DND-41 (cell line): ENCODE measurements around the gene TMEM255A.

Experiments used
- ATAC-seq: fragments of 200-7000 bp; cut with Tn5 transposase; 3 replicates; pipeline ENCODE4 v1.9.1; 2021; ENCODE audit warnings: low read depth; ENCODE audit not compliant: insufficient read depth
- DNase-seq: peaks from one replicate; pipeline ENCODE4 v3.0.0-alpha.2; 2020
- H2AFZ ChIP-seq: 2 replicates; pipeline ENCODE4 v1.6.0; 2012; ENCODE audit warnings: low read depth, low read length
- H3K27ac ChIP-seq: 2 replicates; pipeline ENCODE4 v1.5.1; 2012; ENCODE audit warnings: low read length, inconsistent platforms
- H3K27me3 ChIP-seq: fragments of 200-600 bp; sonication (generic); 2 replicates; pipeline ENCODE4 v1.6.0; 2012; ENCODE audit warnings: low read length, mild to moderate bottlenecking, inconsistent platforms; ENCODE audit not compliant: insufficient read depth, poor library complexity
- H3K36me3 ChIP-seq: 2 replicates; pipeline ENCODE4 v1.5.1; 2012; ENCODE audit warnings: low read length, inconsistent platforms; ENCODE audit not compliant: insufficient read depth
- H3K4me1 ChIP-seq: 2 replicates; pipeline ENCODE4 v1.5.1; 2012; ENCODE audit warnings: mild to moderate bottlenecking, low read length; ENCODE audit not compliant: insufficient read depth
- H3K4me2 ChIP-seq: 2 replicates; pipeline ENCODE4 v1.6.0; 2012; ENCODE audit warnings: mild to moderate bottlenecking, moderate library complexity, low read length, inconsistent platforms; ENCODE audit not compliant: insufficient read depth
- H3K4me3 ChIP-seq, 2 experiments: fragments of 200-600 bp in 1 of 2; shearing (Covaris generic) in 1 of 2; 2 replicates each; pipeline ENCODE4 v1.5.1; 2012 to 2016; ENCODE audit warnings: inconsistent platforms in 2 of 2, low read length in 2 of 2, mild to moderate bottlenecking in 2 of 2, low read depth in 1 of 2, moderate library complexity in 1 of 2
- H3K79me2 ChIP-seq: 2 replicates; pipeline ENCODE4 v1.6.0; 2012; ENCODE audit warnings: low read length, inconsistent platforms; ENCODE audit not compliant: insufficient read depth
- H3K9ac ChIP-seq: 2 replicates; pipeline ENCODE4 v1.6.0; 2012; ENCODE audit warnings: low read depth, mild to moderate bottlenecking, inconsistent platforms, low read length, moderate library complexity
- H3K9me3 ChIP-seq: 2 replicates; pipeline ENCODE4 v1.5.1; 2012; ENCODE audit warnings: low read length, moderate library complexity, mild to moderate bottlenecking, inconsistent platforms; ENCODE audit not compliant: insufficient read depth, severe bottlenecking
- H4K20me1 ChIP-seq: 2 replicates; pipeline ENCODE4 v1.6.0; 2012; ENCODE audit warnings: low read length; ENCODE audit not compliant: insufficient read depth
- EZH2 ChIP-seq: IDR thresholded peaks from 3 replicates; pipeline ENCODE4 v1.6.1; 2012; ENCODE audit warnings: borderline replicate concordance, low read depth, mild to moderate bottlenecking, moderate library complexity, low read length, inconsistent platforms; ENCODE audit not compliant: severe bottlenecking
- TF ChIP-seq, protein P1 (sequence below): IDR thresholded peaks from 2 replicates; pipeline ENCODE4 v1.5.1; 2012; ENCODE audit warnings: borderline replicate concordance, low read length, moderate library complexity, mild to moderate bottlenecking; ENCODE audit not compliant: poor library complexity, severe bottlenecking; ENCODE audit errors: extremely low read depth

Gene TMEM255A

DNA sequence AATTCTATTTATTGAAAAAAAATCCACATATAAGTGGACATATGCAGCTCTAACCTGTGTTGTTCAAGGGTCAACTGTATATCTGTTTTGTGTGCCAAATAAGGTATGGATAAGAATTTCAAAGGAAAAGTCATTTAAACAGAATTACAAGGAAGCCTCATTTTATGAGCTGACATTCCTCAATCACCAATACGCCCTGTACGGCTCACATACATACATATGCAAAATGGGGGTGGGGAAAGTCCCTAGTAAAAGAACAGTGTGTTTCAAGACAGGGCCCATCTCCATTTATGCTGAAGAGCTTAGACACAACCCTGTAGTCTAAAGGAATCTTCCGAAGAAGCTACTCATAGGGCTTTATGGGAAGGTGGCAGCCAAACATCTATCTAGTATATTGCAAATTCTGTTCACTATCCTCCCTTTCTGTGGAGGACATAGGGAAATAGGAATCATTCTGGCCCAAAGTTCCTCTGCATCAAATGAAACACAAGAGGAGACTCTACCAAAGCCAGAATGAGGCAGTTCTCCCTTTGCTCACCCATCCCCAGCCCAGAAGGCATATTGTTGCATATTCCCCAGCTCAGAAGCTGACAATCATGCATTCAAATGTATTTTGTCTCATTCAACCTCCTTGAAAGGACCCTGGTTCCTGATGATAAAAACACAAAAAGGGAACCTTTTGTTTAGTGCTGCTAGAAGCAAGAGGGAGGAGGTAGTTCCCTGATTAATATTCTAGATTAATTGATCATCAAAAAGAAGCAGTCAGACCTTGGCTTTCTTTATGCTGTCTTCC is 74.4 kb downstream of the TMEM255A start:
- Histone ChIP-seq H3K27ac (no peak overlapping the region), H3K36me3 (peaks cover 6% of the 10 kb centered on the region; the same call in 1 of the 2 replicates), H3K9ac (no peak overlapping the region), H3K4me3 (no peak overlapping the region), H3K9me3 (no peaks in the 10 kb centered on the region), H3K27me3 (no peaks in the 10 kb centered on the region), H3K4me2 (no peak overlapping the region), H2AFZ (no peak overlapping the region), H4K20me1 (no peaks in the 10 kb centered on the region), H3K79me2 (no peaks in the 10 kb centered on the region), H3K4me1 (no peaks in the 10 kb centered on the region)
- ATAC-seq (no peak), DNase-seq (no peak)
- TF ChIP-seq, protein P1, sequence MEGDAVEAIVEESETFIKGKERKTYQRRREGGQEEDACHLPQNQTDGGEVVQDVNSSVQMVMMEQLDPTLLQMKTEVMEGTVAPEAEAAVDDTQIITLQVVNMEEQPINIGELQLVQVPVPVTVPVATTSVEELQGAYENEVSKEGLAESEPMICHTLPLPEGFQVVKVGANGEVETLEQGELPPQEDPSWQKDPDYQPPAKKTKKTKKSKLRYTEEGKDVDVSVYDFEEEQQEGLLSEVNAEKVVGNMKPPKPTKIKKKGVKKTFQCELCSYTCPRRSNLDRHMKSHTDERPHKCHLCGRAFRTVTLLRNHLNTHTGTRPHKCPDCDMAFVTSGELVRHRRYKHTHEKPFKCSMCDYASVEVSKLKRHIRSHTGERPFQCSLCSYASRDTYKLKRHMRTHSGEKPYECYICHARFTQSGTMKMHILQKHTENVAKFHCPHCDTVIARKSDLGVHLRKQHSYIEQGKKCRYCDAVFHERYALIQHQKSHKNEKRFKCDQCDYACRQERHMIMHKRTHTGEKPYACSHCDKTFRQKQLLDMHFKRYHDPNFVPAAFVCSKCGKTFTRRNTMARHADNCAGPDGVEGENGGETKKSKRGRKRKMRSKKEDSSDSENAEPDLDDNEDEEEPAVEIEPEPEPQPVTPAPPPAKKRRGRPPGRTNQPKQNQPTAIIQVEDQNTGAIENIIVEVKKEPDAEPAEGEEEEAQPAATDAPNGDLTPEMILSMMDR, result no peak
- TF ChIP-seq EZH2, result no peak

DNA sequence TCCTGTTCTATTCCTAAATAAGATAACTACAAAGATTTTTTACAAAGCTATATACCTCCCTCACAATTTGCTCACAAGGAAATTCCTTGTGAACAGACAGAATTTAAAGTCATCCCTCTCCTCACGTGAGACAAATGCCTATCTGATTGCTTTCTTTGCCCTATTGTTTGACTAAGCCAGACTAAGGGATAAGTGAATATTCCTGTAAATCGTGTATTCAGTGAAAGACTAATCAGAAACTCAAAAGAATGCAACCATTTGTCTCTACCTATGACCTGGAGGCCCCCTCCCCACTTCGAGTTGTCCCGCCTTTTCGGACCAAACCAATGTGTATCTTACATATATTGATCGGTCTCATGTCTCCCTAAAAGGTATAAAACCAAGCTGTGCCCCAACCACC is 76.0 kb downstream of the TMEM255A start:
- Histone ChIP-seq H4K20me1 (no peaks in the 10 kb centered on the region), H3K79me2 (no peaks in the 10 kb centered on the region), H3K36me3 (peaks cover 6% of the 10 kb centered on the region; the same call in 1 of the 2 replicates), H2AFZ (no peak overlapping the region), H3K27ac (no peak overlapping the region), H3K4me1 (no peaks in the 10 kb centered on the region), H3K4me2 (no peak overlapping the region), H3K9me3 (no peaks in the 10 kb centered on the region), H3K9ac (no peak overlapping the region), H3K4me3 (no peak overlapping the region), H3K27me3 (no peaks in the 10 kb centered on the region)
- TF ChIP-seq, protein P1, result no peak
- TF ChIP-seq EZH2, result no peak
- ATAC-seq, result no peak
- no peak for DNase-seq

DNA sequence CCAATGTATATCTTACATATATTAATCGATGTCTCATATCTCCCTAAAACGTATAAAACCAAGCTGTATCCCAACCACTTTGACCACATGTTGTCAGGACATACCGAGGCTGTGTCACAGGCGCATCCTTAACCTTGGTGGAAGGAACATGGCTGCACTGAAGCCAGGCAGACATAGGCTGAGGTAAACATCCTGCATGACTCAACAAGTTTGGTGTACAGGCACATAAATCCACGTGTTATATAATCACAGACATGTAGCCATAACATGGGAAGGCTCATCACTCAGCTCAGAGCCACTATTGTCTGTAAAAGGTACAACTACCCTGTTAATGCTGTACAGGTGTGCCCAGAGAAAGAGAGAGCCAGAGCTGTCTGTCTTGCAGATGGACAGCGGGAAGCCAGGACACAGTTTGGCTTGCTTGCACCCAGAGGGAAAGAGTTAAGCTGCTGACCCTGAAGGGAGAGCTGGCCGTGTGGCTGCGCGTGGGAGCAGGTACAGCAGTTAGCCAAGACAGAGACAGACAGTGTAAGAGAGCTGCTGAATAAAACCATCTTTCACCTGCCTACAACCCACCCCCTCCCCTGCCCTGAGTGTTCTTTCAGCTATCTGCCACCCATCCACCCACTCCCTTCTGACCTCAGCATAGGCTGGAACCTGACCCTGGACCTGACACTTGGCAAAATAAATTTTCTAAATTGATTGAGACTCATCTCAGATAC is 82.9 kb downstream of the TMEM255A start:
- TF ChIP-seq, protein P1, result no peak
- no peak for TF ChIP-seq EZH2
- Histone ChIP-seq H3K27me3 (no peaks in the 10 kb centered on the region), H3K27ac (no peak overlapping the region), H3K4me2 (no peak overlapping the region), H3K9me3 (no peaks in the 10 kb centered on the region), H4K20me1 (no peaks in the 10 kb centered on the region), H3K4me1 (no peaks in the 10 kb centered on the region), H3K4me3 (no peak overlapping the region), H3K9ac (no peak overlapping the region), H2AFZ (no peak overlapping the region), H3K79me2 (no peaks in the 10 kb centered on the region), H3K36me3 (no peaks in the 10 kb centered on the region)
- ATAC-seq, result no peak
- no peak for DNase-seq
